H1 (cell line): Measurements from ENCODE around the gene HSPA1A. TPM values are rescaled to one million over a fixed set of nuclear protein-coding genes. Genes with fewer than 3 reads are reported as not detected.

Experiments
- CTCF ChIA-PET: fragments of 300-600 bp; sonication (Branson Sonifier 250); formaldehyde crosslinking; loops from one replicate; lab custom pipeline; 2021; ENCODE audit not compliant: partially characterized antibody; lab: Charles Lee
- POLR2A ChIA-PET: fragments of 300-600 bp; sonication (Branson Sonifier 250); formaldehyde crosslinking; loops from one replicate; lab custom pipeline; 2021; ENCODE audit warnings: inconsistent platforms; ENCODE audit not compliant: partially characterized antibody; lab: Charles Lee
- DNase-seq, 2 experiments: peaks; one replicate each; pipeline versions ENCODE4 v3.0.0 to v3.0.0-alpha.2; 2010 to 2022; ENCODE audit warnings: low spot score in 2 of 2, low read depth in 1 of 2, mixed read lengths in 1 of 2
- FAIRE-seq: peaks from 2 replicates; lab custom pipeline; 2011; peaks lifted over from hg19 to GRCh38; lab: Jason Lieb, UNC
- H2AFZ ChIP-seq: 2 replicates; pipeline ENCODE4 v1.8.1; 2012; ENCODE audit warnings: low read length, inconsistent platforms
- H2AK5ac ChIP-seq: 2 replicates; pipeline ENCODE4 v1.6.1; 2013; ENCODE audit warnings: low read depth, low read length
- H2BK120ac ChIP-seq: replicated peaks from 2 replicates; pipeline ENCODE3; 2013; ENCODE audit warnings: low read depth, low read length, inconsistent platforms
- H2BK12ac ChIP-seq: 2 replicates; pipeline ENCODE4 v1.6.1; 2013; ENCODE audit warnings: low read depth, low read length
- H2BK15ac ChIP-seq: 2 replicates; pipeline ENCODE4 v1.6.1; 2013; ENCODE audit warnings: low read length
- H2BK20ac ChIP-seq: 2 replicates; pipeline ENCODE4 v1.6.1; 2013; ENCODE audit warnings: low read length
- H2BK5ac ChIP-seq: 2 replicates; pipeline ENCODE4 v1.6.1; 2013; ENCODE audit warnings: low read depth, low read length
- H3K14ac ChIP-seq: 2 replicates; pipeline ENCODE4 v1.6.1; 2013; ENCODE audit warnings: inconsistent platforms; ENCODE audit not compliant: insufficient read length
- H3K18ac ChIP-seq: 2 replicates; pipeline ENCODE4 v1.6.1; 2013; ENCODE audit warnings: low read length; ENCODE audit errors: extremely low read depth
- H3K23ac ChIP-seq: 2 replicates; pipeline ENCODE4 v1.6.1; 2013; ENCODE audit warnings: inconsistent platforms; ENCODE audit not compliant: insufficient read length
- H3K23me2 ChIP-seq: 2 replicates; pipeline ENCODE4 v1.6.1; 2013; ENCODE audit warnings: low read depth, low read length
- H3K27ac ChIP-seq: 2 replicates; pipeline ENCODE4 v1.6.1; 2011; ENCODE audit warnings: low read depth, low read length, inconsistent platforms
- H3K27me3 ChIP-seq, 4 experiments: replicated peaks in 1 of 4; 1 replicate in 1 of 4; 2 replicates in 3 of 4; pipeline versions ENCODE4 v1.6.1 to v1.8.1; 2011 to 2013; ENCODE audit warnings: low read length in 3 of 4, mild to moderate bottlenecking in 3 of 4, inconsistent platforms in 2 of 4, mixed read lengths in 2 of 4, moderate library complexity in 1 of 4; ENCODE audit not compliant: control insufficient read depth in 3 of 4, insufficient read depth in 3 of 4; ENCODE audit errors: extremely low read depth in 1 of 4
- H3K36me3 ChIP-seq, 4 experiments: 2 replicates each; pipeline versions ENCODE4 v1.6.1 to v1.8.1; 2011 to 2013; ENCODE audit warnings: mild to moderate bottlenecking in 4 of 4, low read length in 3 of 4, moderate library complexity in 2 of 4, control low read depth in 1 of 4, inconsistent platforms in 1 of 4; ENCODE audit not compliant: insufficient read depth in 4 of 4, control insufficient read depth in 2 of 4
- H3K4ac ChIP-seq: replicated peaks from 2 replicates; pipeline ENCODE3; 2013; ENCODE audit warnings: low read length, low read depth, mixed read lengths, inconsistent platforms; ENCODE audit not compliant: insufficient read length
- H3K4me1 ChIP-seq, 4 experiments: replicated peaks in 1 of 4; 1 replicate in 1 of 4; 2 replicates in 3 of 4; pipeline versions ENCODE4 v1.6.1 to v1.8.1; 2011 to 2013; ENCODE audit warnings: low read length in 3 of 4, inconsistent platforms in 2 of 4, mixed read lengths in 1 of 4; ENCODE audit not compliant: insufficient read depth in 4 of 4, control insufficient read depth in 3 of 4
- H3K4me2 ChIP-seq, 2 experiments: 2 replicates each; pipeline versions ENCODE4 v1.6.1 to v1.8.1; 2011 to 2013; ENCODE audit warnings: low read depth in 2 of 2, low read length in 2 of 2, control low read depth in 1 of 2, inconsistent platforms in 1 of 2, mild to moderate bottlenecking in 1 of 2; ENCODE audit not compliant: insufficient read depth in 1 of 2
- H3K4me3 ChIP-seq, 4 experiments: fragments of 200-600, 300-600 bp in 1 of 4; sonication (generic), shearing (Covaris generic), sonication (Bioruptor Twin) in 1 of 4; 2 replicates each; pipeline versions ENCODE4 v1.5.1 to v1.8.1; 2011 to 2016; ENCODE audit warnings: low read length in 4 of 4, low read depth in 3 of 4, control low read depth in 2 of 4, inconsistent platforms in 2 of 4, mild to moderate bottlenecking in 2 of 4, mixed read lengths in 1 of 4, moderate library complexity in 1 of 4; ENCODE audit not compliant: insufficient read depth in 2 of 4; ENCODE audit errors: extremely low read depth in 1 of 4
- H3K56ac ChIP-seq: replicated peaks from 2 replicates; pipeline ENCODE3; 2013; ENCODE audit warnings: low read depth, mild to moderate bottlenecking, mixed read lengths, low read length, inconsistent platforms; ENCODE audit not compliant: insufficient read length
- H3K79me1 ChIP-seq: 2 replicates; pipeline ENCODE4 v1.6.1; 2013; ENCODE audit warnings: low read depth, low read length, control low read depth
- H3K79me2 ChIP-seq, 2 experiments: 2 replicates each; pipeline versions ENCODE4 v1.6.1 to v1.8.1; 2012 to 2013; ENCODE audit warnings: low read length in 2 of 2, mild to moderate bottlenecking in 2 of 2, inconsistent platforms in 1 of 2; ENCODE audit not compliant: insufficient read depth in 2 of 2, control insufficient read depth in 1 of 2
- H3K9ac ChIP-seq, 4 experiments: replicated peaks in 1 of 4; 1 replicate in 1 of 4; 2 replicates in 3 of 4; pipeline versions ENCODE4 v1.6.1 to v1.8.1; 2011 to 2013; ENCODE audit warnings: low read depth in 3 of 4, low read length in 3 of 4, control low read depth in 2 of 4, mild to moderate bottlenecking in 2 of 4, moderate library complexity in 2 of 4, inconsistent platforms in 1 of 4; ENCODE audit errors: extremely low read depth in 1 of 4
- H3K9me3 ChIP-seq, 2 experiments: 2 replicates each; pipeline versions ENCODE4 v1.6.1 to v1.8.1; 2012 to 2013; ENCODE audit warnings: mild to moderate bottlenecking in 2 of 2, moderate library complexity in 2 of 2, control low read depth in 1 of 2, inconsistent platforms in 1 of 2, low read depth in 1 of 2, low read length in 1 of 2, mixed read lengths in 1 of 2; ENCODE audit not compliant: insufficient read depth in 2 of 2
- H4K20me1 ChIP-seq, 2 experiments: replicated peaks in 1 of 2; 2 replicates each; pipeline versions ENCODE3 to v1.8.1; 2011 to 2013; ENCODE audit warnings: inconsistent platforms in 2 of 2, low read length in 2 of 2, mild to moderate bottlenecking in 1 of 2; ENCODE audit not compliant: insufficient read depth in 2 of 2, control insufficient read depth in 1 of 2
- H4K5ac ChIP-seq: 2 replicates; pipeline ENCODE4 v1.6.1; 2013; ENCODE audit warnings: low read length, low read depth, mixed read lengths, inconsistent platforms; ENCODE audit not compliant: insufficient read length
- H4K8ac ChIP-seq: 2 replicates; pipeline ENCODE4 v1.8.0; 2013; ENCODE audit warnings: mild to moderate bottlenecking, moderate library complexity, low read length, inconsistent platforms; ENCODE audit not compliant: insufficient read depth; ENCODE audit errors: extremely low read depth
- H4K91ac ChIP-seq: replicated peaks from 2 replicates; pipeline ENCODE3; 2013; ENCODE audit warnings: low read length, mixed read lengths, inconsistent platforms; ENCODE audit not compliant: insufficient read length
- CHD1 ChIP-seq: IDR thresholded peaks from 2 replicates; pipeline ENCODE4 v1.6.1; 2012; ENCODE audit warnings: low read depth, low read length, improper control_type of control experiment
- CHD2 ChIP-seq: IDR thresholded peaks from 2 replicates; pipeline ENCODE4 v1.6.1; 2012; ENCODE audit warnings: low read length, improper control_type of control experiment
- GABPA ChIP-seq: IDR thresholded peaks from 2 replicates; pipeline ENCODE4 v1.6.1; 2011; ENCODE audit warnings: mild to moderate bottlenecking, low read length, moderate library complexity, borderline replicate concordance; ENCODE audit not compliant: insufficient read depth
- HDAC2 ChIP-seq, 2 experiments: fragments of 300-600 bp in 1 of 2; sonication (generic) in 1 of 2; IDR thresholded peaks; 2 replicates each; pipeline ENCODE4 v1.6.1; 2011 to 2012; ENCODE audit warnings: low read depth in 2 of 2, low read length in 2 of 2, mild to moderate bottlenecking in 2 of 2, moderate library complexity in 2 of 2, borderline replicate concordance in 1 of 2, inconsistent platforms in 1 of 2
- KDM4A ChIP-seq: IDR thresholded peaks from one replicate; pipeline ENCODE4 v1.7.1; 2012; ENCODE audit warnings: low read depth, mild to moderate bottlenecking, moderate library complexity, low read length, inconsistent platforms; ENCODE audit not compliant: severe bottlenecking
- RAD21 ChIP-seq, 2 experiments: IDR thresholded peaks in 1 of 2; conservative IDR thresholded peaks in 1 of 2; 2 replicates each; pipeline ENCODE4 v1.6.1; 2011; ENCODE audit warnings: low read depth in 2 of 2, low read length in 2 of 2, improper control_type of control experiment in 1 of 2, inconsistent platforms in 1 of 2, mild to moderate bottlenecking in 1 of 2, moderate library complexity in 1 of 2
- SIRT6 ChIP-seq: IDR thresholded peaks from one replicate; pipeline ENCODE4 v1.7.1; 2012; ENCODE audit warnings: low read length, inconsistent platforms
- TBP ChIP-seq: IDR thresholded peaks from 2 replicates; pipeline ENCODE4 v1.6.1; 2011; ENCODE audit warnings: low read depth, low read length, improper control_type of control experiment
- TEAD4 ChIP-seq: IDR thresholded peaks from 2 replicates; pipeline ENCODE4 v1.6.1; 2012; ENCODE audit warnings: low read depth, low read length, inconsistent platforms, mixed read lengths
- WGBS, 2 experiments: shearing (Covaris generic) in 1 of 2; methylation state at CpG; one replicate each; pipeline versions ENCODE4 v1.1.6 to v1.1.7; 2013 to 2015; ENCODE audit warnings: low lambda C conversion rate in 2 of 2, mixed read lengths in 2 of 2, inconsistent platforms in 1 of 2, low coverage in 1 of 2, missing lambda C conversion rate in 1 of 2; ENCODE audit not compliant: insufficient replicate concordance in 2 of 2, insufficient coverage in 1 of 2, insufficient read length in 1 of 2; ENCODE audit errors: extremely low coverage in 1 of 2, missing lambda C conversion rate in 1 of 2; 5-methylcytosine and 5-hydroxymethylcytosine counted together
- polyA plus RNA-seq, 7 experiments: library from polyadenylated mRNA; depleted of rRNA in 3 of 7; stranded (reverse) in 5 of 7; unstranded in 2 of 7; fragments of >200 nt in 5 of 7; fragments of 200-250 nt in 2 of 7; gene quantifications; 1 replicate in 5 of 7; 2 replicates in 1 of 7; 4 replicates in 1 of 7; pipeline versions ENCODE4 v1.2.1 to v1.2.3, GENCODE V29; 2011 to 2013; ENCODE audit warnings: missing spikeins in 2 of 7, mixed read lengths in 2 of 7
- total RNA-seq: library from RNA; stranded (reverse); fragmentation: NEBNext Ultra II Directional; extraction: Animal tissue kit (Norgen Biotek cat#: 25700); gene quantifications from 2 replicates; pipeline ENCODE4 v1.2.1, GENCODE V29; 2021
- TF ChIP-seq, protein P1 (sequence below): IDR thresholded peaks from 2 replicates; pipeline ENCODE4 v1.6.1; 2012; ENCODE audit warnings: low read length, inconsistent platforms

Gene HSPA1A
- total and polyA plus RNA-seq, 2 of the 8 experiments (the other 6 are each of a cell fraction or from before 2014, with no cell fraction given), result 40.7 to 54.0 TPM

DNA sequence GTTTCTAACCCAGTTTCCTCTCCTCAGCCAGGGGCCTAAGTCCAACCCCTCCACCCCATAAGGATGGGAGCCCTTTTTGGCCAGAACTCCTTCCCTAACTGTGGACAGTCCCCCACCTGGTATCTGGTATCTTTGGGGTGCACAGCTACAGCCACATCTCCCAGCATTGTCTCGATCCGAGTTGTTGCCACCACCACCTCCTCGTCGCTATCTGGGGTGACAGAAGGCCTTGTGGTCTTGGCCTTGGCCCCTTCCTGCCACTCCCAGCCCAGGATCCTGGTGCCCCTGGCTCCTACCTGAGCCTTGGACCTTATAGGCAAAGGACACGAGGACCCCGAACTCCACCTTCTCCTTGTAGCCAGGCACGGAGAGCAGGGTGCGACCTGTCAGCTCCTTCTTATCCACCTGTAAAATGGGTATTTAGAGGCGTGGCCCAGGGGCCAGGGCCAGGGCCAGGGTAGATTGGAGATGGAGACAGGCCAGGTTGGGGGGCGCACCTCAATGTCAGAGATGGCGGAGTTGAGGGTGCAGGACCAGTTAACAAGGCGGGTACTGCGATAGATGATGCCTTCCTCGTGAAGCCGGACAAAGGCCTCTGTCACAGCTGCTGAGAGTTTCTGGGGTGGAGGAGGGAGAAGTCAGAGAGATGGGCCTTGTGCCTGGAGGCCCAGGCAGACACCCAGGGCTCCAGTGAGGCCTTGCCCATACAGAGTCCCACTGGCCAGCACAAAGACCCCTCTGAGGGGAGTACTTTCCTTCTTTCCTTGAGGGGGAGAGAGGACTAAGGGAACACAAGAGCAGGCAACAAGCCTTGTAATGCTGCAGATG, 31.0 kb upstream of the HSPA1A start:
- H2BK12ac ChIP-seq, result no peak overlapping the region
- peaks cover 34 to 70% (median 52%) of the 10 kb centered on the region in 4 experiments for H3K36me3 ChIP-seq
- ChIA-PET POLR2A (interaction anchor here (0.8 to 10.3 kb wide), 15 partner anchors 8 to 145 kb away, joined by 3 to 85 read pairs (median 4); partner anchors contain the start of genes VARS1 and VWA7), CTCF (interaction anchor here (0.5 to 15.6 kb wide), 8 partner anchors 10 to 220 kb away, joined by 3 to 228 read pairs (median 4); partner anchors contain the start of genes LY6G5C and VWA7)
- no peak overlapping the region for H3K27ac ChIP-seq
- H3K9ac ChIP-seq, result no peak overlapping the region
- 0 out of 2 replicates have a peak, but pooled peaks cover 1% of the 10 kb centered on the region for H3K23me2 ChIP-seq
- no peak overlapping the region for H4K91ac ChIP-seq
- H3K79me2 ChIP-seq, result no peaks in the 10 kb centered on the region
- no peaks in the 10 kb centered on the region for H3K9me3 ChIP-seq
- H3K14ac ChIP-seq, result no peak overlapping the region
- H4K8ac ChIP-seq, result no peak overlapping the region
- no peaks in the 10 kb centered on the region for H3K4me1 ChIP-seq
- no peak overlapping the region for H2BK20ac ChIP-seq
- no peaks in the 10 kb centered on the region; a peak in 1 of 7 replicates for H3K27me3 ChIP-seq
- no peaks in the 10 kb centered on the region for H3K79me1 ChIP-seq
- H3K23ac ChIP-seq, result no peak overlapping the region
- H2AFZ ChIP-seq, result no peak overlapping the region
- no peak overlapping the region for H2BK5ac ChIP-seq
- H4K5ac ChIP-seq, result no peak overlapping the region
- no peak overlapping the region for H3K4me2 ChIP-seq
- no peak overlapping the region for H3K4ac ChIP-seq
- H4K20me1 ChIP-seq, result peaks cover 1 to 3% of the 10 kb centered on the region in 2 experiments
- no peak overlapping the region for H3K56ac ChIP-seq
- no peak overlapping the region for H3K18ac ChIP-seq
- no peak overlapping the region for H2BK120ac ChIP-seq
- FAIRE-seq (no peak), DNase-seq (no peak)
- H2AK5ac ChIP-seq, result no peak overlapping the region
- 92% methylated on average over 15 of the region's 15 CpGs; no CpG with 5 or more reads in 1 of the 2 experiments for WGBS, 2 experiments
- no peak overlapping the region for H3K4me3 ChIP-seq
- no peak overlapping the region for H2BK15ac ChIP-seq
- TF ChIP-seq SIRT6, result no peak
- TF ChIP-seq, protein P1, sequence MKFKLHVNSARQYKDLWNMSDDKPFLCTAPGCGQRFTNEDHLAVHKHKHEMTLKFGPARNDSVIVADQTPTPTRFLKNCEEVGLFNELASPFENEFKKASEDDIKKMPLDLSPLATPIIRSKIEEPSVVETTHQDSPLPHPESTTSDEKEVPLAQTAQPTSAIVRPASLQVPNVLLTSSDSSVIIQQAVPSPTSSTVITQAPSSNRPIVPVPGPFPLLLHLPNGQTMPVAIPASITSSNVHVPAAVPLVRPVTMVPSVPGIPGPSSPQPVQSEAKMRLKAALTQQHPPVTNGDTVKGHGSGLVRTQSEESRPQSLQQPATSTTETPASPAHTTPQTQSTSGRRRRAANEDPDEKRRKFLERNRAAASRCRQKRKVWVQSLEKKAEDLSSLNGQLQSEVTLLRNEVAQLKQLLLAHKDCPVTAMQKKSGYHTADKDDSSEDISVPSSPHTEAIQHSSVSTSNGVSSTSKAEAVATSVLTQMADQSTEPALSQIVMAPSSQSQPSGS, result no peak
- TF ChIP-seq RAD21 (IDR thresholded peaks at IDR 0.05 in 1 of 2, conservative IDR thresholded peaks at IDR 0.05 in 1 of 2; ENCODE audit: low read depth in 2 of 2, low read length in 2 of 2), result no peak
- TF ChIP-seq TBP, result no peak
- TF ChIP-seq TEAD4, result no peak
- no peak for TF ChIP-seq HDAC2 (IDR thresholded peaks at IDR 0.05; ENCODE audit: borderline replicate concordance in 1 of 2, low read depth in 2 of 2, low read length in 2 of 2)
- no peak for TF ChIP-seq GABPA
- no peak for TF ChIP-seq CHD2
- no peak for TF ChIP-seq CHD1
- TF ChIP-seq KDM4A, result no peak
